Subcutaneous abdominal adipose tissue (tissue), 5 donors: ENCODE data around the gene NUDT14.
A peak's percentile ranks its signal among the peaks of the same experiment; 100 is the strongest.

ENCODE experiments used
- H3K27ac ChIP-seq: one replicate; pipeline ENCODE4 v1.7.0; 2013; ENCODE audit warnings: low read depth, mild to moderate bottlenecking, inconsistent platforms, low read length, moderate library complexity
- H3K27me3 ChIP-seq, 5 donors: one replicate each; pipeline ENCODE4 v1.7.0; 2013; ENCODE audit warnings: low read length in 5 of 5, inconsistent platforms in 1 of 5; ENCODE audit not compliant: control insufficient read depth in 5 of 5, insufficient read depth in 4 of 5
- H3K36me3 ChIP-seq, 5 donors: one replicate each; pipeline ENCODE4 v1.7.0; 2013; ENCODE audit warnings: low read length in 5 of 5; ENCODE audit not compliant: control insufficient read depth in 5 of 5, insufficient read depth in 5 of 5
- H3K4me1 ChIP-seq, 5 donors: one replicate each; pipeline ENCODE4 v1.7.0; 2013; ENCODE audit warnings: low read length in 5 of 5, mild to moderate bottlenecking in 3 of 5, moderate library complexity in 1 of 5; ENCODE audit not compliant: control insufficient read depth in 5 of 5, insufficient read depth in 5 of 5
- H3K4me3 ChIP-seq, 5 donors: one replicate each; pipeline ENCODE4 v1.7.0; 2013; ENCODE audit warnings: low read length in 5 of 5, low read depth in 1 of 5
- H3K9ac ChIP-seq, 5 donors: one replicate each; pipeline ENCODE4 v1.7.0; 2013; ENCODE audit warnings: low read length in 5 of 5, mild to moderate bottlenecking in 4 of 5, moderate library complexity in 3 of 5
- H3K9me3 ChIP-seq, 5 donors: one replicate each; pipeline ENCODE4 v1.7.0; 2013; ENCODE audit warnings: low read length in 5 of 5; ENCODE audit not compliant: control insufficient read depth in 5 of 5
- donor health status: healthy.
- donor health status: healthy.
- donor health status: healthy.
- donor health status: healthy.
- donor health status: healthy.

The NUDT14 gene

GRCh38 chr14:105220699-105221597 lies 39.8 kb upstream of the NUDT14 start:
- no peaks in the 10 kb centered on the region for H3K27me3 ChIP-seq
- H3K27ac ChIP-seq = peak overlapping the region; percentile 46
- no peaks in the 10 kb centered on the region for H3K9me3 ChIP-seq
- H3K4me3 ChIP-seq = no peak overlapping the region
- H3K4me1 ChIP-seq = peaks cover 1 to 56% (median 36%) of the 10 kb centered on the region in 5 donors
- H3K9ac ChIP-seq = peak overlapping the region in 2 of 5 donors; percentile 10 to 42
- peaks cover 0 to 77% (median 60%) of the 10 kb centered on the region in 5 donors for H3K36me3 ChIP-seq

GRCh38 chr14:105219753-105220152 lies 38.6 kb upstream of the NUDT14 start:
- Histone ChIP-seq H3K4me1 (peaks cover 1 to 54% (median 33%) of the 10 kb centered on the region in 5 donors), H3K9me3 (no peaks in the 10 kb centered on the region), H3K27ac (no peak overlapping the region), H3K9ac (no peak overlapping the region), H3K36me3 (peaks cover 0 to 73% (median 56%) of the 10 kb centered on the region in 5 donors), H3K4me3 (no peak overlapping the region), H3K27me3 (no peaks in the 10 kb centered on the region)

GRCh38 chr14:105219043-105219612 lies 38.0 kb upstream of the NUDT14 start:
- H3K4me1 ChIP-seq = peaks cover 1 to 50% (median 27%) of the 10 kb centered on the region in 5 donors
- H3K27ac ChIP-seq = no peak overlapping the region
- no peaks in the 10 kb centered on the region for H3K9me3 ChIP-seq
- no peak overlapping the region for H3K9ac ChIP-seq
- no peaks in the 10 kb centered on the region for H3K27me3 ChIP-seq
- H3K4me3 ChIP-seq = no peak overlapping the region
- peaks cover 0 to 74% (median 56%) of the 10 kb centered on the region in 5 donors for H3K36me3 ChIP-seq

- Histone ChIP-seq H3K27me3 (no peaks in the 10 kb centered on the region), H3K4me3 (no peak overlapping the region), H3K27ac (no peak overlapping the region), H3K4me1 (peaks cover 1 to 52% (median 29%) of the 10 kb centered on the region in 5 donors), H3K9me3 (no peaks in the 10 kb centered on the region), H3K9ac (no peak overlapping the region), H3K36me3 (peaks cover 0 to 74% (median 60%) of the 10 kb centered on the region in 5 donors)
These were observed 37.5 kb upstream of the NUDT14 start for GRCh38 chr14:105218611-105219010.

- Histone ChIP-seq H3K27ac (no peak overlapping the region), H3K27me3 (no peaks in the 10 kb centered on the region), H3K36me3 (peaks cover 0 to 75% (median 59%) of the 10 kb centered on the region in 5 donors), H3K9ac (no peak overlapping the region), H3K4me3 (no peak overlapping the region), H3K4me1 (peaks cover 1 to 61% (median 34%) of the 10 kb centered on the region in 5 donors), H3K9me3 (no peaks in the 10 kb centered on the region)
These were observed 36.7 kb upstream of the NUDT14 start for GRCh38 chr14:105217774-105218173.

GRCh38 chr14:105216490-105217247 lies 35.6 kb upstream of the NUDT14 start:
- Histone ChIP-seq H3K9ac (no peak overlapping the region), H3K4me1 (peaks cover 1 to 72% (median 38%) of the 10 kb centered on the region in 5 donors), H3K27ac (no peak overlapping the region), H3K36me3 (peaks cover 0 to 84% (median 62%) of the 10 kb centered on the region in 5 donors), H3K9me3 (no peaks in the 10 kb centered on the region), H3K27me3 (no peaks in the 10 kb centered on the region), H3K4me3 (no peak overlapping the region)

- peaks cover 0 to 84% (median 59%) of the 10 kb centered on the region in 5 donors for H3K36me3 ChIP-seq
- no peaks in the 10 kb centered on the region for H3K27me3 ChIP-seq
- peaks cover 1 to 64% (median 30%) of the 10 kb centered on the region in 5 donors for H3K4me1 ChIP-seq
- no peaks in the 10 kb centered on the region for H3K9me3 ChIP-seq
- H3K9ac ChIP-seq = no peak overlapping the region
- peak overlapping the region in 1 of 5 donors; percentile 5 for H3K4me3 ChIP-seq
- no peak overlapping the region for H3K27ac ChIP-seq
These were observed 34.5 kb upstream of the NUDT14 start for GRCh38 chr14:105215602-105216001.

GRCh38 chr14:105214324-105214915 lies 33.3 kb upstream of the NUDT14 start:
- Histone ChIP-seq H3K4me1 (peaks cover 1 to 55% (median 26%) of the 10 kb centered on the region in 5 donors), H3K9ac (no peak overlapping the region), H3K9me3 (no peaks in the 10 kb centered on the region), H3K4me3 (no peak overlapping the region), H3K36me3 (peaks cover 0 to 82% (median 61%) of the 10 kb centered on the region in 5 donors), H3K27me3 (no peaks in the 10 kb centered on the region), H3K27ac (no peak overlapping the region)

GRCh38 chr14:105213361-105213760 lies 32.2 kb upstream of the NUDT14 start:
- Histone ChIP-seq H3K36me3 (peaks cover 0 to 77% (median 55%) of the 10 kb centered on the region in 5 donors), H3K4me1 (peaks cover 1 to 55% (median 26%) of the 10 kb centered on the region in 5 donors), H3K9me3 (no peaks in the 10 kb centered on the region)

More at GRCh38 chr14:105213361-105213760, 32.2 kb upstream of the NUDT14 start:
- Histone ChIP-seq H3K9ac (peak overlapping the region in 1 of 5 donors; percentile 21), H3K4me3 (no peak overlapping the region), H3K27ac (no peak overlapping the region), H3K27me3 (no peaks in the 10 kb centered on the region)
